Cerebellar nuclear complex (tissue), 1 donor: ENCODE results near the gene PRUNE2.
A peak's percentile ranks its signal among the peaks of the same experiment; 100 is the strongest.
"Not testable (repeated sequence)": the region's sequence is repeated elsewhere in the genome, so short reads cannot be mapped to it uniquely, and the experiment has no call there.

ENCODE experiments used
- DNase-seq, 2 experiments: peaks; one replicate each; lab custom pipeline; 2025; lab: John Stamatoyannopoulos, UW

PRUNE2 gene

DNA sequence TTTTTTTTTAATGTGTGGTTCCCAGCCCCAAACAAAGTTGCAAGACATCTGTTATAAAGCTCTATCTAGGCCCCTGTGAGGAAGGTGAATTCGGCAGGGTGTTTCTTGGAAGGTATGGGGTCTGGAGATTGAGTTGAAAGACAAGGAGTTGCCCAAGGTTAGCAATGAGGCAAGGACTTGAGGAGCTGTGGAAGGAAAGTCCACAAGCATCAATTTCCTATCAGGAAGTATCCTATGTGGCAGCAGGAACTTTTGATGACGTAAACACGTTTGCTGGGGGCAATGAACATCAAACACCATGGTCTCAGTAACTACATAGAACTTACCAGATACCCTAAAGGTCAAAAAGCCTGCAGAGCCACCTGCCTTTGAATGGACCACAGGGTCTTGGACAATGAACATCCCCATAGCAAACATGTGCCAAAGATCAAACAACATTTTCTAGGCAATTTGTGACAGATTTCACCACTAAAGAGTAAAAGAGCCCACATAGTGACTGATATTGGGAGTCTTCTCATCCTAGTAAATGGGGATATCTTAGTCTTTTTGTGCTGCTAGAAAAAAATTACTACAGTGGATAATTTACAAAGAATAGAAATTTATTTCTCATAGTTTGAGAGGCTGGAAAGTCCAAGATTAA is 301.9 kb downstream of the PRUNE2 start:
- DNase-seq: no peak

DNA sequence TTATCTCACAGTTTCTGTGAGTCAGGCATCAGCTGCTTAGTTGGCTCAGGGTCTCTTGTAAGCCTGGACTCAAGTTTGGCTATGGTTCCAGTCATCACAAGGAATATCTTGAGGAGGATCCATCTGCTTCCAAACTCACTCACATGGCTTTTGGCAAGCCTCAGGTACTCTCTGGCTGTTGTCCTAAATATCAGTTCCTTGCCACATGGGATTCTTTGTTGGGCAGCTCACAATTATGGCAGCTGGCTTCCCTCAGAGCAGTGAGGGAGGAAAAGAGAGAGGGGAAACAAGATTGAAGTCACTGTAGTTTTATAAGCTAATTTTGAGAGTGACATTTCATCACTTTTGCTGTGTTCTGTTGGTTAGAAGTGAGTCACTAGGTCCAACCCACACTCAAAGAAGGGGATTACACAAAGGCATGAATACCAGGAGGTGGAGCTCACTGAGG is 302.4 kb downstream of the PRUNE2 start:
- DNase-seq: no peak

DNA sequence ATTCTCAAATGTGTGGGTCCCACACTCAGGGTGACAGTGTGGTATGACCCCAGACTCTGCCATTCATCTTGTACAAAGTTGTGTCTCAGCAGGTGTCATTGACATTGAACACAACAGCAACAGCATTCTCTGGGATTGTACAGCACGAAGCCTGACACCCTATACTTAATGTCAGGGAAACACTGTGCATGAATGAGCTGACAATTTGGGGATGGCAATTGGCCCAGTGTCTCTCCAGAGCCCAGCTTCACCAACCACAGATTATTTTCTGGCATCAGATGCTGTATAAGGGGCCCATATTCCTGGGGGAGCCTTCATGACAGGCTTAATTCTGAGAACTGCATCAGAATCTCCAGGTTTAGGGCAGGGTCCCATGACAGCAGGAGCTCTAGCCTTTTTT is 303.7 kb downstream of the PRUNE2 start:
- DNase-seq: no peak

DNA sequence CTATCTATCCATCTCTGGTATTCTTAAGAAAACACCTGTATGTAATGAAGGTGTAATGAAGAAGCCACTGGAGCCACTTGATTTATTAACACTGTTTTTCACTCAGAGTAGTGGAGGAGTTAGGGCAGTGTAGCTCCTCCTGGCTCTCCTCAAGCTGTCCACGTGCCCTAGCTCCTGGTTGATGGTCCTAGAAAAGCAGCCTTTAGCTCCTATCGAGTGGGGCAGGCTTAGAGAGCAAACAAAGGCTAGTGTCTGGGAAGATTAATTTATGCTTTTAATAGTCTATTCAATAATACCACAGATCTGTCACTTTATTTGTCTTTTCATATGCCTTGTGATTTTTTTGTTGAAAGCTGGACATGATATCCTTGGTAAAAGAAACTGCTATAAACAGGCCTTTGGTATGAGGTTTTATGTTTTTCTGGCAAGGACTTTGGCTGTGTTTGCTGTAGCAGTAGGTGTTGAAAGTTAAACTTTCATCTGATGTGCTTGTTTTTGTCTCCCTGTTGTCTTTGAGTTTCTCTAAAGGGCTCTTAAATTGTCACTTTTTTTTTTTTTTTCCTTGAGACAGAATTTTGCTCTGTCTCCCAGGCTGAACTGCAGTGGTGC is 305.8 kb downstream of the PRUNE2 start:
- DNase-seq: no peak

DNA sequence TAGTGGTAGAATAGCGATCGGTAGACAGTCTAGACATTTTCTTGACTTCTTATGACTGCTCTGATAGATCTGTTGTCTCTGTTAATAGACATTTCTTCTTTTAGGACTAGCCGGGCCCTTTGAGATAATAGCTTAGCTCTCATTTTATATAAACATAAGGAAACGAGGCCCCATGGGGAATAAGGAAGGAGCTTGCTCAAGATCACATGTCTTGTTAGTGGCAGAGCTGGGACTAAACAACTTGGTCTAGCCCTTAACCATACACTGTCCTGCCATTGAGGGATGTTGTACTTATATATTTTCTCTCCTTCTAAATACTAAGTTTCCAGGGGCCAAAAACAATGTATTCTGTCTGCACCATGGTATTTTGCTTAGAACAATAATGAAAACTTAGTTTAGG is 306.9 kb downstream of the PRUNE2 start:
- DNase-seq: no peak

DNA sequence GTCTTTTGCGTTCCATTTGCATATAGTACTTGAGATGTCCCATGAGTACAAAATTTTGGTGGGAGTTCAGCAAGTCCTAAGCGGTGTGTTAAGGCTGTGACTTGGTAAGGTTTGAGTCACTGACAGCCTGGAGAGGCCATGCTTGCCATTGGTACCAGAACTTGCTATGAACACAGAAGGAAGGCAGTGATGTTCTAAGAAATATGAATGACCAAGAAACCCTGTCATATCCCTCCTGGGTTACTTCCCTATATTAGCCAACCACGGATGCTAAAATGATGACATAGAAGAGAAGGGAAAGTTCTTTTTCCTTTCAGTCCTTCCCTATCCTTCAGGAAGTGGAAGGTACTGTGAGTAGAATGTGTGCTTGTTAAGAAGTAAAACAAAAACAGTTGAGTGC is 310.3 kb downstream of the PRUNE2 start:
- no peak for DNase-seq

DNA sequence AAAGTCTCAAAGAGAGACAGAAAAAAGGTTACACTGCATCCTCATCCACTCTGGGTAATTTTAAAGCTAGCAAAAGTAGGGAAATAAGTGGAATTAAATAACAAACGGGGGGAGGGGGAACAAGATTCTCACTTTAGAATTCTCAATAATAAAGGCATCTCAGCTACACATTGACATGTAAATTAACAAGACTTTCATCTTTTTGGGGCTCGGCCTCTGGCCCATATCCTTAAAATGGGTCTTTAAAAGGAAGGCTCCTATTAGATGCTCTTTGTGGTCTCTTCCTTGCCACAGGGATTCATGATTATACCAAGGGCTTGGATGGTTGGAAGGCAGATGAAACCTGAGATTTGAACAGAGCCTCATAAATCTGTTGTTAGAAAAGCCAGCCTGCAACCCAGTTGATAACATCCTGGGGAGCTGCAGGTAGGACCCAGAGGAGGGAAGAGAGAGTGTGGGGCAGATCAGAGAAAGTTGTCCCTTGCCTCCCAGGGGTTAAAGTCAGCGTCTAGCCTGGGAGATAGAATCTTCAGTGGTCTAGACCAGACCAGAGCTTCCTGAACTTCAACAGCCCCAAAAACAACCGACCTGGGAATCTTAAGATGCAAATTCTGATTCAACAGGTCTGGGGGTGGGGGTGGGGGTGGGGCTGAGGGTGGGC is 311.0 kb downstream of the PRUNE2 start:
- DNase-seq: no peak

DNA sequence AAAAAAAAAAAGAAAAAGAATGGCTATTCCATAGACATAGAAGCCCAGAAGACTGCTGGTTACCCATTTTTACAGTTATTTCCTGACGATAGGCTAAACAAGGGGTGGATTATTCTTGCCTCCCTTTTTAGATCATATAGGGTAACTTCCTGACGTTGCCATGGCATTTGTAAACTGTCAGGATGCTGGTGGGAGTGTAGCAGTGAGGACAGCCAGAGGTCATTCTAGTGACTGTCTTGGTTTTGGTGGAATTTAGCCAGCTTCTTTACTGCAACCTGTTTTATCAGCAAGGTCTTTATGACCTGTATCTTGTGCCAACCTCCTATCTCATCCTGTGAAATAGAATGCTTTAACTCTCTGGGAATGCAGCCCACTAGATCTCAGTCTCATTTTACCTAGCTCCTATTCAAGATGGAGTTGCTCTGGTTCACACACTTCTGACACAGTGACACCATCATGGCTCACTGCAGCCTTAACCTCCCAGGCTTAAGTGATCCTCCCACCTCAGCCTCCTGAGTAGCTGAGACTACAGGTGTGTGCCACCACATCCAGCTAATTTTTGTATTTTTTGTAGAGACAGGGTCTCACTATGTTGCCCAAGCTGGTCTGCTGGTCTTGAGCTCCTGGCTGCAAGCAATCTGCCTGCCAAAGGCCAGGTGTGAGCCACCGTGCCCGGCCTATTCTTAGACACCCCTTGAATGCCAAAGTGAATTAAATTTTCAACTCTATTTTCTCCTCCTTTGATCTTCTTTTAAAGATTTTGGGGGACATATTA is 311.8 kb downstream of the PRUNE2 start:
- not testable (repeated sequence) for DNase-seq

DNA sequence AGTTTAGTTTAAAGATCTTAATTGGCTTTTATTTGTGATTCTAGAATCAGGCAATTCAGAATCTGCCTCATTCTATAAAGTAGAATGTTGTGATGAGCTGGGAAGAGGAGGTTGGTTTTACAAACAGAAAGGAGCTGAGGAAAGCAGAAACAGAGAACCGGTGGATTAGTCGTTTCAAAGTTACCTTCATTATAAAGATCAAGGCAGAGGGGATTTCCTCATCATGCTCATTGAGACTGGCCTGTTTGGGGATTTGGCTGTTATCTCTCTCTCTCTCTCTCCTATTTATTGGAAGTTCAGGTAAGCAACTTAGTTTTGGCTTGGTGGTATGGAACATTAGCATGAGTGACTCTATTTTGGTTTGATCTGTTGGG is 313.0 kb downstream of the PRUNE2 start:
- DNase-seq: no peak

DNA sequence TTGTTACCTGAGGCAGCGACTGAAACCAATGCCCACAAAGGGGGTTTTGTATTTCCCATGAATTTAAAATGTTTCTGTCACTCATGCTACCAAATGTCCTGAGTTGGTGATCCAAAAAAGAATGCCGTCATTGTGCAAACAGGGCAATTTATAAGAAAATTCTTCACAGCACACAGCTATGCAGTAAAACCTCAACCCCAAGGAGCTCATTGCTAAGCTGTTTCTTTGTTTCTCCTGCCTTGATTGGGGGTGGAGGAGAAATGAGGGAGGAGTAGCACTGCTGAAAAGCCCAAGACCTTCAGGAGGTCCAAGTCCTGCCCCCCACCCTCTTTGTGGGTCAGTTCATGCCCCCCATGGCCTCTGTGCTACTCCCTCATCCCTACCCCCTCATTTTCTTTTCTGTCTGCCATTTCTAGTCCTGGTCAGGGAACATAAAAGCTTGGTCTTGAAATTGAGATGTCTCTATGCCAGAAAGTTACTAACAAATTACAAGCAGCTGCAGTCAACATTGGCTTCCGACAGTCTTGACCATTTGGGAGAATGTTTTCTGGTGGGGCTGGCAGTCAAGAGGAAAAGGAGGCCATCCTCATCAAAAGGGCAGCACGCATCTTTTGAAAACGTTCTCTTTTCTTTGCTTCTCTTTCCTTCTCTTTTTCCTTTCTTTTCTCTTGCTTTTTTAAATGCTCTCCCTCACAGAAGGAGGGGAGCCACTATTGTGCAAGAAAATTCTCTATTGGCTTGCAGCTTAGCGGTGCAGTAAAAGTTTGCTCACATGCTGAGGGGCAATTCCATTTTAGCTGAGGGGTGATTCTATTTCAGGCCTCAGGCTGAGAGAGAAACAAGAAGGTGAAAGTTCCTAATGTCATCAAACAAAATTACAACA is 313.6 kb downstream of the PRUNE2 start:
- DNase-seq: no peak

DNA sequence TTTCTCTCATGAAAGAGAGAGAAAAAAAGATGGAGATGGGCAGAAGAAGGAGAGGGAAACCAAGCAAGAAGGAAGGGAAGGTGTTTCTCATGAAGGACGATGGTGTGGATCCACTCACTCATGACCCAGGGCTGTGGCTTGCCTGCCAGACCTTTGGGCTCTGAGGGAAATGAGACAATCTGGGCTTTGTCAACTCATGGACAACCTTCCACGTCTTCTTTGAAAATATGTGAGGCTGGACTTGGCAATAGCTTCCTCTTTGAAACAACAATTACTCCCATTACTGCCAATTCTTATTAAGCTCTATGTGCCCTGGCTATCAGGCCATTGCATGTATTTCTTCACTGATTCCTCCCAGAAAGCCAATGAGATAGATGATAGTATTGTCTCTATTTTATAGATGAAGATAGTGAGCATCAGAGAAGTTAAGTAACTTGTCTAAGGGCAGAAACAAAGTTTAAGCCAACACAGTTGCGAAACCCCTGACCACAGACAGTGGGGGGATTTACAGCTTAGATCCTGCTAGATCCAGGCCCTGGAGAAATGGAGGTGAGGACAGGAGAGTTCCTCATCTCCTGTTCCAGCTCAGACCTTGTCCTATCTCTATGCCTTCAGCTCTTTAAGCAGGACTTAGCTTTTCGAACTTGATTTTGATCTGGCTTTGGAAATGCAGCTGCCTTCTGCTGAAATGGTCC is 314.5 kb downstream of the PRUNE2 start:
- no peak for DNase-seq

DNA sequence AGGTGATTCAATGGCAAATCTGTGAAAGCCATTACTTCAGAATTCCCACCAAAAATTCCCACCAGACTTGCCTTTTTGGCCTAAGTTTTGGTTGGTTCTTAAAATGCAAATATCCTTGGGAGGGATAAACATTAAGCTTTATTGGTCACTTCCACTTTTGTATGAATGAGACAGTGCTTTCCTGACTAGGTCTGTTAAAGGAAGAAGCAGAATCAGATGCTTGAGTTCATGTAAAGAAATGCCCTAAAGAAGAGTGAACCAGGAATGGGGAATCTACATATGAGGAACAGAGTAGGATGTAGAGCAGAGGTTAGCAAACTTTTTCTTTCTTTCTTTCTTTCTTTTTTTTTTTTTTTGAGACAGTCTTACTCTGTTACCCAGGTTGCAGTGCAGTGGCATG is 317.6 kb downstream of the PRUNE2 start:
- no peak for DNase-seq

DNA sequence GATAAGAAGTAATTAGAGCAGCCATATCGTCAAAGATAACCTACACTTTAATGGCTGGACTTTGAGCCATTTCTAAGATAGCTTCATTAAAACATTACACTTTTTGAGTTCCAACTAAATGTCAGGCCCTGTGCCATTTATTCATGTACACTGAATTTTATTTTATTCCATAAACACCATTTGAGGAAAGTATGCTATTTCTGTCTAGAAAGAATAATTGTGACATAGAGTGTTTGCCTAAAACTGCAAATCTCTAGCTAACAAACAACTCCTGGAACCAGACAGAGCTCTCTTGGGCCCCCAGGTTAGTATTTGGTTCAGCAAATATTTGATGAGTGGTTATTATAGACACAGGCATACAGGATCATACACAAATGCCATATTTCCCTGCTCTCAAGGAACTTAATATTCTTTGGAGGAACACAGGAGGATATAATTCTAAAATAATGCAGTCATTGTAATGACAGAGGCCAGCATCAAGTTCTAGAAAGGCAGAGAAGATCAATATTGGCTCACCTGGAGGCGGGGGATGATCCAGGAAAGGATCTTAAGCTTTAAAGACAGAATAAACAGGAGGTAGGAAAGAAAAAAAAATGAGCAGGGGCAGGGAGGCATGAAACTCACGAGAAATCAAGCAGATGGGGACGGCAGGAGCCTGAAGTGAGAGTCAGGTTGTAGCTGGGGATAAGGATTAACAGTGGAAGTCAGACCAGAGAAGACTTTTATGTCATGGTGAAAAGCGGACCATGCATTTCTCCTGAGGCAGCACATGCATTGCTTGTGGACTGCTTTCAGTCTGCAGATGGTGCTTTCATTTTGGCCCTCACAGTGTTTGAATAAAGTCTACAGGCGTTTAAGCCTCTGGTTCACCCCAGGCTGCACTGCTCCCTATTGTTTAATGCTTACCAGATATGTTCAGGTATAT is 319.3 kb downstream of the PRUNE2 start:
- no peak for DNase-seq

DNA sequence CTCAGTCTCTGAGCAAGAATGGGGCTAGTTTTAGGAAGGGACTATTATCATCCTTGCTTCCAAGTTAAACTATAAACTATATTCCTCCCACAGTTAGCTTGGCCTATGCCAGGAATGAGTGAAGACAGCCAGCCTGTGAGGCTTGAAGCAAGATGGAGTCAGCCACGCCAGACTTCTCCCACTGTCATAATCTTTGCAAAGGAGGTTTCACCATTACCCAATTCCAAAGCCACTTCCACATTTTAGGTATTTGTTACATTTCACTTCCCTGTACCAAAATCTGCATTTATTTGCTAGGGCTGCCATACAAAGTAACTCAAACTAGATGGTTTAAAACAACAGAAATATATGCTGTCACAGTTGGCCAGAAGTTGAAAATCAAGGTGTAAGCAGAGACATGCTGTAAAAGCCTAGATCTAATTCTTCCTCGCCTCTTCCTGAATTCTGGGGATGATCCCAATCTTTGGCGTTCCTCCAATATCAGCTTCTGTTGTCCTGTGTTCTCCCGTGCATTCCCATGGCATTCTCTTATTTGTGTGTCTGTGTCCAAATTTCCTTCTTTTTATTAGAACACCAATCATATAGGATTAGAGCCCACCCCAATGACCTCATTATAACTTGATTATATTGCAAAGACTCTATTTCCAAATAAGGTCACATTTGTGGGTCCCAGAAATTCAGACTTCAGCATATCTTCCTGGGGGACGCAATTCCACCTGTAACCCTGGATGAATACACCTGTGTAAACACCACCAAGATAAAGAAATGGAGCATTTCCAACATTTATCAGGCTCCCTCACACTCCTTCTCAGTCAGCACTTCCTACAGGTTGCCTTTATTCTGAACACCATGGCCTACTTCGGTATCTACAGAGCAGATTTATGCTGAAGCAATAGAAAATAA is 320.2 kb downstream of the PRUNE2 start:
- DNase-seq: peak in 1 of 2 experiments; percentile 21

DNA sequence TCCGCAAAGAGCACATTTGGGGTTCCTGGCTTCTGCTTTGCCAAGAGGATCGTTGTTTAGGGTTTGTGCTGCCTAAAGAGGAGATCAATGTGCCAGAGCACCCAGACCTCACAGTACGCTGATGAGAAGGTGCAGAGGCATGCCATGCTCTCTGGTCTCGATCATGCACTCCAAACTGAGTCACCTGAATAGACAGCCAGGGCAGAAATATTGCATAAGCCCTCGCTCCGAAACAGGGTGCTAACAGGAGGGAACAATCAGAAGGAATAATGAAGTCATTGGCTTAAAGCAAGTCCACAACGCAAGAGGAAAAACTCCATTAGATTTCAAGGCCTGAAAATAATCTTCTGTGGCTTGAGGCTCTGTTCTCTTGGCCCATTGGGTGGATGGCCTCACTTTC is 322.7 kb downstream of the PRUNE2 start:
- DNase-seq: no peak

DNA sequence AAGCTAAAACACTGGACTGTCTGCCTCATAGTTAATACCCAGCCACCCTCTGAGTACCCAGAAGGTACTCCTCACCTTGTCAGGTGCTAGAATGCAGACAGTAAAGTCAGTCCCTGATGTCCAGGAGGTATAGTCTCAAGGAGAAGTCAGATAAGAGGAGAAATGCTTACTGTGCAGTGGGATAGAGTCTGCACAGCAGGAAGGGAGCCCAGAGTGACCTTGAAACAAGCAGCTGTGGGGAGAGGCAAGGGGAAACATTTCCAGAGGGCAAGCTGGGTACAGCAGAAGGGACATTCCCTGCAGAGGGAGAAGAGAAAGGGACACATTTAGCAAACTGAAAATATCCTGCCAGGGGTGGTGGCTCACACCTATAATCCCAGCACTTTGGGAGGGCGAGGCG is 324.2 kb downstream of the PRUNE2 start:
- DNase-seq: no peak

DNA sequence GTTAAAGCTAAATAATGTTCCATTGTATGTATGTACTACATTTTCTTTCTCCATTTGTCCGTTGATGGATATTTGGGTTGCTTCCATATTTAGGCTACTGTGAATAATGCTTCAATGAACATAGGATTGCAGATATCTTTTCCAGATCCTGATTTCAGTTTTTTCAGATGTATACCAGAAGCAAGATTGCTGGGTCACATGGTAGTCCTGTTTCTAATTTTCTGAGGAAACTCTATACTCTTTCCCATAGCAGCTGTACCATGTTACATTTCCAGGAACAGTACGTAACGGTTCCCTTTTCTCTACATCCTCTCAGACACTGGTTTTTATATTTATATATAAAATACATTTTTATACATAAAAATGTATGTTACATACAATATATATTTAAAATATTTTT is 325.1 kb downstream of the PRUNE2 start:
- DNase-seq: no peak

DNA sequence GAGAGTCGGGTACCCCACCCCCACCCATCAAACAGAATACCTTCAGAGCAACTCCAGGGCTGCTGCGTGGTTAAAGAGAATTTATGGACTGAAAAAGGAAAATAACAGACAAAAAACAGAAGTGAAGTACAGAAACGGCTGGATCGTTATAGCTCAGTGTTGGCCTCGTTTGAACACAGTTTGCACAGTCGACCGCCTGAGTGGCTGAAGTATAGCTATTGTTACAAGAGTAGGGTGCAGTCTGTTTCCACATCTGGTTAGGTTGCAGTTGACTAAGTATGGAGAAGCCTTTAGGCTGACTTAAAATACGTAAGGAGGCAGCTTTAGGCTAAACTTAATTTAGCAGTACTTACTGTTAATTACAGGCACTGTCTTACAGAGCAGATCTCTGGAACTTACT is 325.7 kb downstream of the PRUNE2 start:
- no peak for DNase-seq

DNA sequence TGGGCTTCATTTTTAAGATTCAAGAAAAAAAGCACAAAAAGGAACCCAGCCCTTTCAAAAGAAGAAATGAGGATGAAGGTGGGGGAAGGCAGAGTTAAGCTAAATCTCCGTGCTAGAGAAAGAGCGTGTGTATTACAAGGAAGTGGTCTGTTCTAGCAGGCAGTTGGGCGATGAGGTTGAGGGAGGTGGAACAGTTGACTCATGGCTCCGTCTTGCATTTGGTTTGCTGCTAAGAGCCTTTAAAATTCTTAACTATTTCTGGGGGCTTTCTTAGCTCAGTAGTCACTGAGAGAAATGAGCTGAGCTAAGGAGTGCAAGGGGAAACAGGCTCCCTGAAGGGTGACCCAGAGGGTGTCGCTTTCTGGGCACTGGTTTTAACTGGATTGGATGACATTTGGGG is 329.6 kb downstream of the PRUNE2 start:
- DNase-seq: no peak
